GM10266 (cell line): ENCODE measurements around the gene CLDN15.

ENCODE experiments used
- DNase-seq: peaks from one replicate; pipeline ENCODE4 v3.0.0; 2012; ENCODE audit errors: extremely low spot score
- CTCF ChIP-seq: IDR thresholded peaks from 2 replicates; pipeline ENCODE4 v1.5.1; 2012; ENCODE audit warnings: mild to moderate bottlenecking, low read depth; ENCODE audit not compliant: control insufficient read depth, insufficient read depth; ENCODE audit errors: missing control alignments

Gene CLDN15

GRCh38 chr7:101217388-101218235 is 20.0 kb downstream of the CLDN15 start, which contains the start of the genes PLOD3 and ZNHIT1:
TSS of gene PLOD3 (minus strand) at chr7:101217581. CDS start at chr7:101217274, 307 bp downstream.
TSS of gene ZNHIT1 (plus strand) at chr7:101218165. CDS start at chr7:101218196, 31 bp downstream.
- DNase-seq = peak; percentile 99
- TF ChIP-seq CTCF = peak; percentile 5

- DNase-seq = no peak
- TF ChIP-seq CTCF = peak; percentile 1
These were observed 20.7 kb downstream of the CLDN15 start for GRCh38 chr7:101216860-101217387.

- no peak for DNase-seq
- no peak for TF ChIP-seq CTCF
These were observed 21.4 kb downstream of the CLDN15 start for GRCh38 chr7:101216001-101216859.

GRCh38 chr7:101212014-101212413 is 25.6 kb downstream of the CLDN15 start:
- no peak for DNase-seq
- no peak for TF ChIP-seq CTCF

- no peak for DNase-seq
- no peak for TF ChIP-seq CTCF
These were observed 26.1 kb downstream of the CLDN15 start for GRCh38 chr7:101211501-101211900.

GRCh38 chr7:101210143-101210542 is 27.5 kb downstream of the CLDN15 start:
- DNase-seq = no peak
- TF ChIP-seq CTCF = no peak
